Putamen (tissue), 1 donor: ENCODE data around the gene SYT17.

ENCODE experiments used
- DNase-seq: peaks from one replicate; pipeline ENCODE4 v3.0.0-alpha.2; 2016; ENCODE audit warnings: low spot score

Gene SYT17

DNA sequence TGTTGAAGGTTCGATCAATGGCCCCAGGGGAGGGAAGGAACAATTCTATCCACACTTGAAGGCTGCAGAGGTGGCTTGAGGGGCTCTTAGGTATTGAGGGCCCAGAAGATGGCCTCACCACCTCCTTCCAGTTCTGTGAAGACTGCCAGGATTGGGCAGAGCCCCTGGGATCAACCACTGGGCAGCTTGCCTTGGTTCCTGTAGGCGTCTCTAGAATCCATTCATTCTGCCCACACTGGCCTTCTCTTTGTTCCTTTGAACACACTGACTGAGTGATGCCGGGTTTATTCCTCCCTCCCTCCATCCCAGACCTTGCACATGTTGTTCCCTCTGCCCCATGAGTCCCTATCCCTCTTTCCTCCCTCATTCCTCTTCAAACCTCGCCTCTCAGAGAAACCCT lies 50.5 kb downstream of the SYT17 start:
- DNase-seq: no peak

DNA sequence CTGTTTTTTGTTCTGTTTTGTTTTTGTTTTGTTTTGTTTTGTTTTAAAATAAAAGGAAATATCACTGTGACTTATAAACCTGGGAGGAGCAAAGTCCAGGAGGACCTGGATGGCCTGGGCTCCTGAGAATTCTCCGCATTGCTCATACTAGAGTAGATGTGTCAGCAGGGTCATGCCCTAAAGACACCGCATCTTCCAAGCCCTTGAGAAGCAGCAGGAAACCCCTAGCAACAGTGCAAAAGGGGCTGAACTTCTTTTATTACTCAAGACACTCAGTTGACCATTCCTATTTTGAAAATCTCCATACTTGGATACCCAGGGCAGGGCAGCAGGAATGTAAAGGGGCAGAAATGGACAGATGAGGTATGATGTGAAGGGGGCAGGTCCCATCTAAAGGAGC lies 51.8 kb downstream of the SYT17 start:
- DNase-seq: no peak

DNA sequence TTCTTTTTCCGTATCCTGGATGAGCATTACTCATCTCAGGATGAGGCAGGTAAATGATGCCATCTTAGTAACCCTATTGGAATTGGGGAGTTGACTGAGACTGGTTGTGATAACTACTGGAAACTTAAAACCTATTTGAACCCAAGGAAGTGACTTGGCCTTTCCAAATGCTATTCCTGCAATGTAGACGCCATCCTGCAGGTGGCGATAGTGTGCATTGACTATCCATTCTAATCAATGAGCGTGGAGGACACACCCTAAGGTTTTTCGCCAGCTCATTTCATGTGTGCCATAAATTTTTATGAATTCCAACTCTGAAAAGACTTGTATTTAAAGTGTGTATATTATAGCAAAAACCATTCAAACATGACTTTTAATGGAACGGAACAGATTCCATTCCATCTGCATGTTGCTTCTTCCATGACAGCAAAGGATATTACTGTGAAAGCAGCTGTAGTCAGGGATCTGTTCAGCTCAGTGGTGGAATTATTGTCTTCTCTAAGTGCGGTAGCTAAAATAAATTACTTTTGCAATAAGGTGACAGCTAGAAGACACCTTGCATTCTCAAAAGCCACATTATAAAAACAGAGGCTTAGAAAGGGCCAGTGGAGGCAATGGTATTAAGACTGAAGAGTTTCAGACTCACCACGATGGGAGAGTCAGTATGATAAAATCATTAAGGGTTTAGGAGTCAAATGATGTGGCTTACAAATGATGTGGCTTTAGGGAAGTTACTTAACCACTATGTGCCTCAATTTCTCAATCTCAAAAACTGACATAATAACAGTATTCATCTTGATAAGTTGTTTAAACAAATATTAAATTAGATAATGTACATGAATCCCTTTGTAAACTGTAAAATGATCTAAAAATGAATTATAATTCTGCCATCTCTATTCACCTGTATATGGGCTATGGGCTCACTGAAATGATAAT lies 55.5 kb downstream of the SYT17 start:
- DNase-seq: no peak

DNA sequence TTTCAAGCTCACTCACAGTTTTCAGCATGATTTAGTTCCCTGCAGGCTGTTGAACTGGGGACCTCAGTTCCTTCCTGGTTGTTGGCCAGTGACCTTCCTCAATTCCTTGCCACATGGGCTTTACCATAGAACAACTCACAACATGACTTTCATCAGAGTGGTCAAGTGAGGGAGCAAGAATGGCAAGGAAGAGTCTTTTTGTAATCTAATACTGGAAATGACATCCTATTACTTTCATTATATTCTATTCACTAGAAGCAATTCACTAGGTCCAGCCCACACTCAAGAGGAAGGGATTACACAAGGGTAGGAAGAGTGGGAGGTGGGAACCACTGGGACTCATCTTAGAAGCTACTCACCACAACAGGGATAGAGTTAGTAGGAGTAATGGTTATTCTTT lies 57.6 kb downstream of the SYT17 start:
- DNase-seq: no peak

DNA sequence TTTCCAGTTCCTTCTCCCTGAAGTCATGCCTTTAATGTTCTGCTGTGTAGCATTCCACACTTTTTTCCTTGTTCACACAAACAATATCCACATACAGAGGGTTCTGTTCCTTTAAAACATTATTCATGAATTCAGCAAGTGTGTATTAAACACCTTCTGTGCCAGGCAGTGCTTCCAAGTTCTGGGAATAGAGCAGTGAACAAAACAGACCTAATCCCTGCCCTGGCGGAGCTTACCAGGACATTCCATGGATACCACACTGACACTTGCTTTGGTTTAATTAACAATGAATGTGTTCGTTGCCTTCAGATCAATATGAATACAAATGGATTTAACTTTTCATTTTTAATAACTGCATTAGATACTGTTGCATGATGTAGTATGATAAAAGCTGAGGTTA lies 59.6 kb downstream of the SYT17 start:
- no peak for DNase-seq

DNA sequence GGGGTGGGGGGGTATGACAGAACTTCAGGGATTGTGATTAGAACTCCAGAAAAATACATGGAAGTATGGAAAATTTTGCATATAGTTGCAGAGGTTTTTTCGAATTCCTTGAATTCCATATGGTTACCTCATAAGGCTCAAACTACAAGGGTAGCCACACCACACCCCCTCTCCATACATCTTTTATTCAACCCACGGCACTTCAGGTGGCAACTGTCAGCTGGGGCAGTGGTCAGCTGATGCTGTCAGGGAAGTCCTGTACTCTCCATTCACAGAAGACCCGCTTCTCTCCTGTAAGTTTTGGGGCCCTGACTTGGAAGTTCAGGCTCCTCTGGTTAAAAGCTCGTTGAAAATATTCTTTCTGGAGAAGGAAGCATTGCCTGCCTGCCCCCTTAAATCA lies 60.0 kb downstream of the SYT17 start:
- DNase-seq: no peak

DNA sequence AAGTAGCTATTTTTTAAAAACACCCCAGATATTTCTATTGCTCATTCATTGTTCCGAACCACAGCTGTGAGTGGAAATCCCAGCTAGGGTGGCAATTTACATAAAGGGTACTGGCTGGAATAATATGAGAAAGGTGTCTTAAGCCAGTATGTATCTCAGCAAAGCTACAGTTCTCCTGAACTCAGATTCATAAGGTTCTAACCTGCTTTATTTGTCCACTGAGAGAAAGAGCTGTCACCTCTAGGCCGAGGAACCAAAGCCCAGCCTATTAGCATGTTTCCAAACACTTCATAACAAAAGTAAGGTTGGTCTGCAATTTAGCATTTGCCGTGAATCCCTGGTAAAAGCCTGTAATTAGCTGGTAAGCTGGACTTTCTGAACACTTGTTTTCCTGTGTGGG lies 60.5 kb downstream of the SYT17 start:
- DNase-seq: no peak

DNA sequence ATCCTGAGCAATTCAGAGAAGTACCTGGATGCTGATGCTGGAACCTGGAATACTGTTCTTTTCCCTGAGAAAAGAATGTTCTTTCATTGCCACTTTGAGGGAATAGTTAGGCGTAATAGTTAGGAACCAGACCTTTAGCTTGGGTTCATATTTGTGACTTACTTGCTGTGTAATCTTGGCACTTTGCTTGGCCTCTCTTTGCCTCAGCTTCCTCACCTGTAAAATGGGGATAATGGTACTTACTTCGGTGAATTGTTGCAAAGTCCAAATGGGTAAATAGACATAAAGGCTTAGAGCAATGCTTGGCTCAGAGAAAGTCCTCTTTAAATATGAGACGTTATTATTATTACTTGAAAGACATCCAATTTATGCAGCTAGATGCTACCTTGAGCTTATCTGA lies 62.5 kb downstream of the SYT17 start:
- no peak for DNase-seq

DNA sequence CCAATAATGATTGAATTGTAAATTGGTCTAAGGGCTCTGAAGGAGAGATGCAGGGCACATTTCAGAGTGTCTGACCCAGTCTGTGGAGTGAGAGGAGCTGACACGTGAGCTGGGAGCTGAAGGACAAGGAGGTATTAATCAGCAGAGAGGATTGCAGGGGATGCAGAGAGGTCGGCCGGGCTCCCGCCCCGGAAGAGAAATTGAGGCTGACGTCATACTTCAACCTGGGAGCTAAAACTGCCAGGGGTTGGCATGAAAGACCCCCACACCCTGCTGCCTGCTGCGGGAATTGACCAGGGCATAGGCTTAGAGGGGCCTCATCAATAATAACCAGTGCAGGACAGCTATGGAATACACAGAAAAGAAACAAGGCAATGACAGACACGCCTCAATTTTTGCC lies 63.8 kb downstream of the SYT17 start:
- no peak for DNase-seq

DNA sequence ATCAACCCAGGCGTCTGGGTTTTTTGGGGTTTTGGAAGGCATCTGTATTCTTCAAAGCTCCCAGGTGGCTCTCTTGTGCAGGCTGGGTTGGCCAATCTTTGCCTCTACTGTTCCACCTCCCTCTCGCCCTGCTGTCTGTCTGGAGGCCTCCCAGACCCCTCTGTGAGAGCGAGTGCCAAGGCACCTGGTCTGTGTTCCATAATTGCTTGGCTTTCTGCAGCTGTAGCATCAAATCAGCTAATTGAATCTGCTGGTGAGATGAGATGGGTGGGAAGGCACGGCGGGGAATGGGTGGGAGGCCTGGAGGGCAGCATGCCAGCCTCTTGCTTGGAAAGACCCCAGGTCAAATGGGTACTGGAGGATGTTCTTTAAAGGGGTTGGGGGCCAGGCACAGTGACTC lies 64.9 kb downstream of the SYT17 start:
- DNase-seq: no peak

DNA sequence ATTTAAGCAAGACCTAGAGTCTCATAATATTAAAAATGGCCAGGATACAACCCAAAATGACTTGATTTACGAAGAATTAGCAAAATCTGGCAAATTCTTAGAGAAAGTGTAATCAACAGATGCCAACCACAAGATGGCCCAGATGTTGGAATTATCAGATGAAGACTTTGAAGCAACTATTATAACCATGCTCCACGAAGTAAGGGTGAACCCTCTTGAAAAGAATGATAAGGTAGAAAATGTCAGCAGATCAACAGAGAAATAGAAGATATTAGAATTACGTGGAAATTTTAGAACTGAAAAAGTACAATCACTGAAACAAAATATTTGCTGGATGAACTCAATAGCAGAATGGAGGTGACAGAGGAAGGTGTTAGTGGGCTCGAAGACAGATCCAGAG lies 67.4 kb downstream of the SYT17 start:
- DNase-seq: no peak

DNA sequence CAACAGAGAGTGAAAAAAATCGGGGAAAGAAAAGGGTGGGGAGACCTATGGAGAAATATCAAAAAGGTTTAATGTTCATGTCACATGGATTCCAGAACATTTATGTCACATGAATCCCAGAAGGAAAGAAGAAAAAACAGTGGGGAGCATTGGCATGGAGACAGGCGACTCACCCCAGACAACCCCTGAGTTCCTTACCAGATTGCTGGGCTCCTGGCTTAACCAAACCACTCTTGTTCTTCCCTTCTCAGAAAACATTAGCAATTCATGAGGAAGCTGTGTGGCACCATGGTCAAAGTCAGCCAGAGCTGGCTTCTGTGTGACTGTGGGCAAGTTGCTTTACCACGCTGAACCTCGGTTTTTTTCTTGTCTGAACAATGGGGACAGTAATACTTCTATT lies 67.8 kb downstream of the SYT17 start:
- no peak for DNase-seq

DNA sequence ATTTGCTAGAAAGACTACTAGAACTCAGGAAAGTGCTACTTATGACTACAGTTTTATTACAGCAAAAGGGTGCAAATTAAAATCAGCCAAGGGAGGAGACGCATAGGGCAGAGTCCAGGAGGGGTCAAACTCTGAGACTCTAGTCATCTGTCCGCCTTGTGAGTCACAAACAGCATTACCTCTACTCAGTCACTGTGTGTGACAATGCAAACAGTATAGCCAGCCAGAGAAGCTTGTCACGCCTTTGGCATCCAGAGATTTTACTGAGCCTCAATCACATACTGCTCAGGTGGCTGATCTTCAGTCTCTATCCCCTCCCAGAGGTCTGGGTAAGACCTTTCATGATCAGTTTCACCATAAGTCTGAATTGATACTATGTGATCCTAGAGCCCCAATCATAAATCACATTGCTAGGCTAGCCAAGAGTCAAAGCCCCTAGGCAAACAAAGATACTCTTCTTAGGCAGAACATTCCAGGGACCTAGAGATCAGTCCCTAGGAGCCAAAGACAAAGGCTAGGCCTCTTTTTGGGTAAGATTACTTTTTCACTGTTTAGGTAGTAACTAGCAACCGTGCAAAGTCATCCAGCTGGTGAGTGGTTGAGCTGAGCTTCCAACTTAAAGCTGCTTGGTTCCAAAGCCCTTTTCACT lies 68.6 kb downstream of the SYT17 start:
- no peak for DNase-seq

DNA sequence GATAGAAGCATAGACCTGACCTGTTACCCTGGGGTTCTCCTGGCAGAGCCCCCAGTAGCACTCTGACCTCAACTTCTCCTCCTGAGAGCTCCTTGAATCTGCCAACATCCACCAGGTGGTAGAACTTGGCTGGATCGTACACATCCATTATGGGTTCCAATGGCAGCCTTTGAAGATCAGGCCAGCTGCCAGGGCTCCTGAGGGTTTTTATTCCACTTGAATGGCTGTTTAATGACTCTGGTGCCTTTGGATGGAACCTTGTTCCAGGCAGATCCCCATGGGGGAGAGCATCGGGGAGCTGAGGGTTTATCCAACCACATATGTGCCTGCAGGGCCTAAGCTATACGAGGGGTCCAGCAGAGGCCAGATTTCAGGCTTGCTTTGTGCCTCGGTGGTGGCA lies 70.4 kb downstream of the SYT17 start:
- no peak for DNase-seq

DNA sequence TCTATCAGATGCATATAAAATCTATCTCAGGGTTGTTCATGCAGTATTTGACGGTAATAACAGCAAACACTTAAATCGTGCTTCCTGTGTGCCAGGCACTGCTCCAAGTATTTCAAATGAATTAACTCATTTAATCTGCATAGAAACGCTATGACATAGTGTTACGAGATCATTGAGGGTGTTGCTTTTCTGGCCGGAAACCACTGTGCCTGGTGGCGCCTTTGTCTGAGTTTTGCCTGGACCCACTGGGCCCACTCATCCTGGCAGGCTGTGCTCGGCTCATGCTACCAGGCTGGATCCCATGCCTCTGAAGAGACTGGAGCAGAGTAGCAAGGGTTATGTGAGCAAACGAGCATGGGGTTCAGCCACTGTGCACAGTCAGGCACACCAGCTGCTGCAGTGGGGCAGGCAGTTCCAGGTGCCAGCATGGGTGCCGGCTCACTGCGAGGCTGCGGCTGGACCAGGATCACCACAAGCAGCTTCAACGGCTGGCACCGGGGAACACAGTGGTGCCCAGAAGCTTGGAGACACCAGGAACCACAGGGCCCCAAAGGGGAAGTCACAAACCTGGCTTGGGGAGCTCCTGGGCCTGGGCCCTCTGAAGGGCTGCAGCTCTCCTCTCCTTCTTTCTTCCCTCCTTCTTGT lies 71.6 kb downstream of the SYT17 start:
- no peak for DNase-seq

DNA sequence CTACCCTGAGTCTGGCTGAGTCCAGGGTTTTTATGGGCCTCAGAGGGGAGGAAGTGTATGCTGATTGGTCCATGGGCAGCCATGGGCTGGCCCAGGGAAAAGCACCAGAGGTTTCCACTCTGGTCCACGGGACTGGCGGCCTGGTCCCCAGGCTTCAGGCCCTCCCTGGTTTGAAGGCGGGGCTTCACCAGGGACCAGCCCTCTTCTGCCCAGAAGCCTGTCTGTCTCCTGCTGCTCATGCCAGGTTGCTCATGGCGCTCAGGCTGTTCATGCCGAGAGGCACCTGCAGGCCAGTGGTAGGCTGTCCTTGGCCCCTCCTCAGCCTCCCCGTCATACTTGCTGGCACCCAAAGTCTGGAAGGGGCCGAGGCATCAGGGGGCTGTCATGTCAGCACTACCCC lies 72.5 kb downstream of the SYT17 start:
- no peak for DNase-seq

DNA sequence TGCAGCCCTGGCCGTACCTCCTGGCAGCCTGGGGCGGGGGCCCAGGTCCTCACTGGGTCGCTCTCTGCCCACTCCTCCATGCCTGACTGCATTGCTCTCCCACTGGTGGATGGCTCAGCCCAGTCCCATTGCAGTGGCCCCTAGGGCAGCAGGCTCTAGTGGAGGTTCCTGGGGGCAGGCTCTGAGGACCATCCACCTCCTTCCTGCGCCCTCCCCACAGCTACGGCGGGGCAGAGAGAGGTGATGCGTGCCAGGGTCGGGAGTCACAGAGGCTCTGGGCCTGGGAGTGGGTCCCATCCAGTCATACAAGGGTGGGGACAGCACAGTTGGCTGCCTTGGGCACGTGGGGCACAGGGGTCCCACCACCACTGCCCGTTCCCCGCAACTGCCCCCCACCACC lies 73.5 kb downstream of the SYT17 start:
- DNase-seq: no peak

DNA sequence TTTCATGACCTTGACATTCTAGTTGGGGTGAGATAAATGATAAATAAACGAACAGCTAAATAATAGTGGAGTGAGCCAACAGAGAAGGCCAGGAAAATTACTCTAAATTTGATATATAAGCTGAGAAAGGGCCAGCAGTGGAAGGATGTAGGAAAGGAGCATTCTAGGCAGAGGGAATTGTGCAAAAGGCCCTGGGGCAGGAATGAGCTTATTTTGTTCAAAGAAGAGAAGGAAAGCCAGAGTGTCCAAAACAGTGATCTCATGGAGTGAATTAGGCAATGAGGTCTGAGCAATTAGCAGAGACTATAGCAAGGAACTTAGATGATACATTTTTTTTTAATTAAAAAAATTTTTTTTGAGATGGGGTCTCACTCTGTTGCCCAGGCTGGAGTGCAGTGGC lies 74.1 kb downstream of the SYT17 start:
- DNase-seq: no peak

DNA sequence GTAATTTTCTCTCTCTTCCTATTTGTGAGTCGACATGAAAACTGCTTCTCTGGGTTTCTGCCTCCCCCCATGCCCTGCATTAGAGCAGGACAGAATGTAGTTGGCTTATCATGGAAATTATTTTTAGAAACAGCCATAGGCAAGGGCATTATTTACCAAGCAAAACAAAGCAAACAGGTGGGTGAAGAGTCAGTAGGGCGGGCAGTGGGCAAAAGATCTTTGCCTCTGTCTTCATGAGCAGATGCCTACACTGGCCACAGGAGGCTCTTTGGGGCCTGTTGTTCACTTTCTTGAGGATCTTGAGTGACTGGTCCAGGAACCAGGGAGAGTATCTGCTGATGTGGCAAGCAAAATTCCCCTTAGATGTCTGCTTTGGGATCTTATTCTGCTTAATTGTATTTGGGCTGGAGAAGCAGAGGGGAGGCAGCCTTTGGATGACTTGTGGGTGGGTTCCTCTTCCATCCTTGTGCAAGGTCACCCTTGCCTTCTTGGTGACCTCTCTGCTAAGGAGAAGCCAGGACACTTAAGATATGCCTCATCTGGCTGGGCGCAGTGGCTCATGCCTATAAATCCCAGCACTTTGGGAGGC lies 75.0 kb downstream of the SYT17 start:
- DNase-seq: no peak

DNA sequence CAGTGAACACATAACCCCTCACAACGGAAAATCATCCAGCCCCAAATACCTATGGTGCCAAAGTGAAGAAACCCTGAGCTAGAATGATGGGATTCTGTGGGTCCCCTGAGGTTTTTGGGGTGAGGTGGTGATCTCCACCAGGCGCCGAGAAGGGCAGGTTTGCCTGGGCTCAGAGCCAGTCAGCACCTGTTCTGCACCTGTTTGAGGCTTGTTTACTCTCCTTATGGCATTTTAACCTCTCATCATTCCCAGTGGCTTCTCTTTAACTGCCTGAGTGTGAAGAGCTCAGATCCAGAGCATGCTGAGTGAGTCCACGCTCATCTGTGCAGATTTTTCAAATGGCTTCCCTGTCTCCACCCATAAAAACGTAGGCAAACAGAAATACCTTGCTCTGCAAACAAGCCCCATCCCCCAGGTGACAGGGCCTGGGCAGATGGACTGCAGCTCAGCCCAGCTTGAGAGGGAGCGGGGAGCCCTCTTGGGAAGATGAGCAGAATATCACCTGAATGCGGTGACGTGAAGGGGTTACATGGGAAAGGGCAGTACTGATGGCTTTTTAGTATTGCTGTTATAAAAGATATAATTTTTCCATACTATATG lies 77.4 kb downstream of the SYT17 start:
- DNase-seq: no peak

DNA sequence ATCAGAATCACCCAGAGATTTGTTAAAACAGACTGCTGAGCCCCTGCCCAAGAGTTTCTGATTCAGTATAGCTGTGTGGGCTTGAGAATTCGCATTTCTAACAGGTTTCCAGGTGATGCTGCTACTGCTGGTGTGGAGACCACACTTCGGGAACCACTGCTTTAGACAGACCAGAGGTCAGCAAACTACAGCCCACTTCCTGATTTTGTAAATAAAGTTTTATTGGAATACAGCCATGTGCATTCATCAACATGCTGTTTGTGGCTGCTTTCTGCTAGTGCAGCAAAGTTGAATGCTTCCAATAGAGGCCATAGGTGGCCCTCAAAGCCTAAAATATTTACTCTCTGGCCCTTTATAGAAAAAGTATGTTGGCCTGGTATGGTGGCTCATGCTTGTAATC lies 84.9 kb downstream of the SYT17 start:
- no peak for DNase-seq

DNA sequence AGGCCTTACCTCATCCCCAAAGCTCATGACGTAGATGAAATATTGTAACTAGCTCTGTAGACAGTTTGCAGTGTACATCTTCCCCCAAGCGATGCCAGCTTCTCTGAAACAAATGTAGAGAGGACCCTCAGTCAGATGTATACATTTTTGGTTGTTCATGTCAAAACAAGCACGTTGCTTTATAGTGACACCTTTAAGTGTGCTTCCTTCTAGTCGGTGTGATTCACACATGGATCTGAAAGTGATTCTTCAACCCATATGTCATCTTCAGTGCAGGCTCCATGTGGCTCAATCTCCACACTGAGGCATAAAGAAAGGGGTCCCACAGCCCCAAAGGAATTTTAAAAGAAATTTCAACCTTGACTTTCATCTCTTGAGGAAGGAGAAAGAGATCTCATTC lies 86.6 kb downstream of the SYT17 start:
- DNase-seq: no peak
